HG02885 (cell line): Measurements from ENCODE around the gene SS18.
"Not testable (repeated sequence)": the region's sequence is repeated elsewhere in the genome, so short reads cannot be mapped to it uniquely, and the experiment has no call there.

Experiments
- ATAC-seq: cut with Tn5 transposase; IDR thresholded peaks from one replicate; pipeline ENCODE4 v1.9.1; 2021; ENCODE audit warnings: mild to moderate bottlenecking; ENCODE audit not compliant: unreplicated experiment, poor library complexity

SS18 gene, protein sequence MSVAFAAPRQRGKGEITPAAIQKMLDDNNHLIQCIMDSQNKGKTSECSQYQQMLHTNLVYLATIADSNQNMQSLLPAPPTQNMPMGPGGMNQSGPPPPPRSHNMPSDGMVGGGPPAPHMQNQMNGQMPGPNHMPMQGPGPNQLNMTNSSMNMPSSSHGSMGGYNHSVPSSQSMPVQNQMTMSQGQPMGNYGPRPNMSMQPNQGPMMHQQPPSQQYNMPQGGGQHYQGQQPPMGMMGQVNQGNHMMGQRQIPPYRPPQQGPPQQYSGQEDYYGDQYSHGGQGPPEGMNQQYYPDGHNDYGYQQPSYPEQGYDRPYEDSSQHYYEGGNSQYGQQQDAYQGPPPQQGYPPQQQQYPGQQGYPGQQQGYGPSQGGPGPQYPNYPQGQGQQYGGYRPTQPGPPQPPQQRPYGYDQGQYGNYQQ

DNA sequence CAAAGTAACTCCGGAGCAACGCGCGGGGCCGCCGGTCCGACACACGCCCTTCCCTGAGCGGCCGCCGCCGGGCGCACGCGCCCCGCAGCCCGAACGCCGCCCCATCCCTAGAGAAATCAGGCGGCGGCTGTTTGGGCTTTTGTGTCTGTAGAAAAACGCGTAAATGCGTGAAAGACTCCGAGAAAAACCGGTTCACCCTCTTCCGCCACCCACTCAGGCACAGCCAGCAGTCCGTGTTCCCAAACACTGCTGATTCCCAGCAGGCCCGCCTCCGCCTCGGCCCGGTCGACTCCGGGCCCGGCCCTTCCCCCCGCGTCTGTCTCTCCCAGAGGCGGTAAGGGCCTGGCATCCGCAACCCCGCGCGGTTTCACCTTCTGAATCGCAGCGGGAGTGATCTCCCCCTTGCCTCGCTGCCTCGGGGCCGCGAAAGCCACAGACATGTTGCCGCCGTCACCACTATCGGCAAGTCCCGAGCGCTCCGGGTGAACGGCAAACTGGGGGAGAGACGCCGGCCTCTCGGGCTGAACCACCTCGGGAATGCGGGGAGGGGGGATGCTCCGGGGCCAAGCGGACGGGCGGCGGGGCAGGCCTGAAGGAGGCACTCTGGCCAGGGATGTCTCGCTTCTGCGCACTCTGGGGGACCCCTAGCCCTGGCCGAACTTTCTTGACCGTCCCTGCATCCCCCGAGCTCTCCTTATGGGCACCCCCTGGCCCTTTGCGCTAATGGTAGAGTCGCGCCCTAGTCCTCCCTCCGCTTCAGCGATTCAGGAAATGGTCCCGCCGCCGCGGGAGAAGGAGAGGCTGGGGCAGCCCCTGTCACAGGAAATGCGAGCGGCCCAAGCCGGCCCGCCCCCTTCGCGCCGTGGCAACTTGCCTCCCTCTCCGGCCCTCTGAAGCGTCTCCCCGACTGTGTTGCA is at the start of gene SS18:
TSS of gene SS18 (minus strand) at position 484 of the 917 bp plus-strand sequence. CDS start at position 440, 44 bp downstream.
- ATAC-seq, result peak; percentile 74

GRCh38 chr18:26135548-26135947 is 45.1 kb upstream of the SS18 start:
- no peak for ATAC-seq

- ATAC-seq, result no peak
Measured at GRCh38 chr18:26134107-26134506, 43.7 kb upstream of the SS18 start.

- no peak for ATAC-seq
Measured at GRCh38 chr18:26133652-26134051, 43.2 kb upstream of the SS18 start, which contains the start of gene PSMA8. TSS of gene PSMA8 (plus strand) at chr18:26133869. CDS start at chr18:26133966, 97 bp downstream.

GRCh38 chr18:26128192-26128591 is 37.8 kb upstream of the SS18 start:
- not testable (repeated sequence) for ATAC-seq

DNA sequence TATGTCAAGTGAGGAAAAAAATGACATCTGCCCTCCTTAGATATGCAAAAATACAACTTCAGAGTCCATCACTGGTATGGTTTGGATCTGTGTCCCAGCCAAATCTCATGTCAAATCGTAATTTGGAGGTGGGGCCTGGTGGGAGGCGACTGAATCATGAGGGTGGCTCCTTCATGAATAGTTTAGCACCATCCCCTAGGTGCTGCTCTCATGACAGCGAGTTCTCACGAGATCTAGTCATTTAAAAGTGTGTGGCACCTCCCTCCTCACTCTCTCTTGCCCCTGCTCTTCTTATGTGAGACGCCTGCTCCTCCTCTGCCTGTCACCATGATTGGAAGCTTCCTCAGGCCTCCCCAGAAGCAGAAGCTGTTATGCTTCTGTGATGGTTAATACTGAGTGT is 37.4 kb upstream of the SS18 start:
- no peak for ATAC-seq

DNA sequence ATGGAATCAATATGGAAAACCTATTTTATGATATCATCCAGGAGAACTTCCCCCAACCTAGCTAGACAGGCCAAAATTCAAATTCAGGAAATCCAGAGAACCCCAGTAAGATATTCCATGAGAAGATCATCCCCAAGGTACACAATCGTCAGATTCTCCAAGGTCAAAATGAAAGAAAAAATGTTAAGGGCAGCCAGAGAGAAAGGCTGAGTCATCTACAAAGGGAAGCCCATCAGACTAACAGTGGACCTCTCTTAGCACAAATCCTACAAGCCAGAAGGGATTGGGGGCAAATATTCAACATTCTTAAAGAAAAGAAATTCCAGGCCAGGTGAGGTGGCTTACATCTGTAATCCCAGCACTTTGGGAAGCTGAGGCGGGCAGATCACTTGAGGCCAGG is 31.6 kb upstream of the SS18 start:
- ATAC-seq, result not testable (repeated sequence)

DNA sequence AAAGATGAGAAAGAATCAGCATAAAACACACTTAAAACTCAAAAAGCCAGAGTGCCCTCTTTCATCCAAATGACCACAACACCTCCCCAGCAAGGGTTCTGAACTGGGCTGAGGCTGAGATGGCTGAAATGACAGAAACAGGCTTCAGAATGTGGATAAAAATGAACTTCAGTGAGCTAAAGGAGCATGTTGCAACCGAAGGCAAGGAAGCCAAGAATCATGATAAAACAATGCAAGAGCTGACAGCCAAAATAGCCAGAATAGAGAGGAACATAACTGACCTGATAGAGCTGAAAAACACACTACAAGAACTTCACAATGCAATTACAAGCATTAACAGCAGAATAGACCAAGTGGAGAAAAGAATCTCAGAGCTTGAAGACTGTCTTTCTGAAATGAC is 31.1 kb upstream of the SS18 start:
- ATAC-seq, result no peak

- ATAC-seq, result no peak
Measured at GRCh38 chr18:26119246-26119645, 28.8 kb upstream of the SS18 start.

DNA sequence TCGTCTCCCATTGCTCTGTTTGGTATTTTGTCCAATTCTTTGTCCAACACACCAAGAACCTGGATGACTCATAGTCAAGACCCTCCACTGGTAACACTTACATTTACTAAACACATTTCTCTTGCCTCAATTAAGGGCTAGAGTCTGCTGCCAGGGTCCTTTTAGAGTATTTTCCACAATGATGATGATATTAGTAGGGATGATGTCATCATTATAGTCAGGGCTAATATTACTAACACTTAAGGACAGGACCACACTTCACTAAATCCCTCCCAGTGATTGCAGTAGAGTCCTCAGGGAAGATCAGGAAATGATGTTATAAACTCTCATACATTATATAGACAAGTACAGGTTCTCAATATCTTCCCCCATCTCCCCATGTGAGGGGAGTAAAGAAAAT is 13.6 kb upstream of the SS18 start:
- ATAC-seq, result no peak

- no peak for ATAC-seq
Measured at GRCh38 chr18:26103579-26103978, 13.2 kb upstream of the SS18 start.

- no peak for ATAC-seq
Measured at GRCh38 chr18:26097563-26097962, 7.2 kb upstream of the SS18 start.

DNA sequence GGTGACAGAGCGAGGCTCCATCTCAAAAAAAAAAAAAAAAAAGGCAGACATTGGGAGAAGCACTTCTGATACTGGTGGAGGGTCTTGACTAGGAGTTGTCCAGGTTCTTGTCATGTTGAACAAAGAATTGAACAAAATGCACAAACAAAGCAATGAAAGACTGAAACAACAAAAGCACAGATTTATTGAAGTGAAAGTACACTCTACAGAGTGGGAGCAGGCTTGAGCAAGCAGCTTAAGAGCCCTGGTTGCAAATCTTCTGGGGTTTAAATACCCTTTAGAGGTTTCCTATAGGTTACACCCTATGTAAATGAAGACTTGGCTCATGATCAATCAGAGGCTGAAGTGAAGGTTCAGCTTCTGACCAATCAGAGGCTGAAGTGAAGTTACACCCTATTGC is 6.4 kb upstream of the SS18 start:
- ATAC-seq, result no peak

GRCh38 chr18:26091047-26091630 is 726 bp upstream of the SS18 start:
- peak; percentile 32 for ATAC-seq

GRCh38 chr18:26089293-26090129 is 902 bp downstream of the SS18 start:
- ATAC-seq, result peak; percentile 16

DNA sequence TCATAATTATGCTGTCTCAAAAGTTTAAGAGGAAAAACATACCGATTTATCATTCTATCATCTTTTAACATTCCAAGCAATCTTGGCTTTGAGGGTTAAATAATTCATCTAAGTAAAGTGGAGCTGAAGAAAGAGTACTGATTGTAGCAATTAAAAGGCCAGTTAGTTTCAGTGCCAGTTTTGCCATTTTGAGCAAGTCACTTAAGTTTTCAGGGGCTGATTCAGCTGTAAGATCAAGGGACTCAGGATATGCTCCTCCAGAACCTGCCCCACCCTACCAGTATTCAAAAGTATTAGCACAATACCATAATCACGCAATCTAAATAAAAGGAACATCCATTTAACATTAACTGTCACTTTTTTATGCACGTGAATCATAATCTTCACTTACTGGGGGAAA is 1.9 kb downstream of the SS18 start:
- no peak for ATAC-seq

GRCh38 chr18:26086959-26087358 is 3.5 kb downstream of the SS18 start:
- no peak for ATAC-seq

GRCh38 chr18:26085056-26085455 is 5.4 kb downstream of the SS18 start:
- ATAC-seq, result no peak

- no peak for ATAC-seq
Measured at GRCh38 chr18:26083099-26083498, 7.3 kb downstream of the SS18 start.

DNA sequence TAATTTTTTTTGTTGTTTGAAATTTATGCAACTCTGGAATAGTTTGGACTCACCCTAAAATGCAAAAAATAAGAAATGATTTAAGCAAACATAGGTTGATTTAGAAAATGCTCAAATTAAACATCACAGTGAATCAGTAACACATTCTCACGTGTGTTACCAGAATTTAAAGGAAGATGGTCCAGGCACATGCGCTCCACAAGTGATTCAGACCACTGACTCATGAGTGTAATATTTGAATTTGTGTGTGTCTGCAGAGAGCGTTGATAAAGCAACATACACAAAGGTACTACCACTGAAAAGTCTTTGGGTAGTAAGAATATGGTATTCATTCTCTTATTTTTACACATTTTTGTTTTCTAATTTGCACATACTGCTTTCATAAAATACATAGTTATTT is 7.9 kb downstream of the SS18 start:
- ATAC-seq, result no peak
